DMS79 (cell line): Measurements from ENCODE around the gene DDX10.

Experiments used
- DNase-seq: peaks from one replicate; lab custom pipeline; 2025; lab: John Stamatoyannopoulos, UW

Gene DDX10

GRCh38 chr11:108983636-108984420 lies 319.0 kb downstream of the DDX10 start:
- no peak for DNase-seq

GRCh38 chr11:108984523-108984922 lies 319.7 kb downstream of the DDX10 start:
- DNase-seq: no peak

- no peak for DNase-seq
Measured at GRCh38 chr11:108985236-108985944, 320.5 kb downstream of the DDX10 start.

GRCh38 chr11:108985945-108986279 lies 321.0 kb downstream of the DDX10 start:
- DNase-seq: no peak
